Inferior parietal cortex (tissue), 1 donor: ENCODE measurements around the gene FLNC.

ENCODE experiments used
- DNase-seq: peaks from one replicate; pipeline ENCODE4 v3.0.0-alpha.2; 2016; ENCODE audit errors: extremely low spot score

Gene FLNC, protein sequence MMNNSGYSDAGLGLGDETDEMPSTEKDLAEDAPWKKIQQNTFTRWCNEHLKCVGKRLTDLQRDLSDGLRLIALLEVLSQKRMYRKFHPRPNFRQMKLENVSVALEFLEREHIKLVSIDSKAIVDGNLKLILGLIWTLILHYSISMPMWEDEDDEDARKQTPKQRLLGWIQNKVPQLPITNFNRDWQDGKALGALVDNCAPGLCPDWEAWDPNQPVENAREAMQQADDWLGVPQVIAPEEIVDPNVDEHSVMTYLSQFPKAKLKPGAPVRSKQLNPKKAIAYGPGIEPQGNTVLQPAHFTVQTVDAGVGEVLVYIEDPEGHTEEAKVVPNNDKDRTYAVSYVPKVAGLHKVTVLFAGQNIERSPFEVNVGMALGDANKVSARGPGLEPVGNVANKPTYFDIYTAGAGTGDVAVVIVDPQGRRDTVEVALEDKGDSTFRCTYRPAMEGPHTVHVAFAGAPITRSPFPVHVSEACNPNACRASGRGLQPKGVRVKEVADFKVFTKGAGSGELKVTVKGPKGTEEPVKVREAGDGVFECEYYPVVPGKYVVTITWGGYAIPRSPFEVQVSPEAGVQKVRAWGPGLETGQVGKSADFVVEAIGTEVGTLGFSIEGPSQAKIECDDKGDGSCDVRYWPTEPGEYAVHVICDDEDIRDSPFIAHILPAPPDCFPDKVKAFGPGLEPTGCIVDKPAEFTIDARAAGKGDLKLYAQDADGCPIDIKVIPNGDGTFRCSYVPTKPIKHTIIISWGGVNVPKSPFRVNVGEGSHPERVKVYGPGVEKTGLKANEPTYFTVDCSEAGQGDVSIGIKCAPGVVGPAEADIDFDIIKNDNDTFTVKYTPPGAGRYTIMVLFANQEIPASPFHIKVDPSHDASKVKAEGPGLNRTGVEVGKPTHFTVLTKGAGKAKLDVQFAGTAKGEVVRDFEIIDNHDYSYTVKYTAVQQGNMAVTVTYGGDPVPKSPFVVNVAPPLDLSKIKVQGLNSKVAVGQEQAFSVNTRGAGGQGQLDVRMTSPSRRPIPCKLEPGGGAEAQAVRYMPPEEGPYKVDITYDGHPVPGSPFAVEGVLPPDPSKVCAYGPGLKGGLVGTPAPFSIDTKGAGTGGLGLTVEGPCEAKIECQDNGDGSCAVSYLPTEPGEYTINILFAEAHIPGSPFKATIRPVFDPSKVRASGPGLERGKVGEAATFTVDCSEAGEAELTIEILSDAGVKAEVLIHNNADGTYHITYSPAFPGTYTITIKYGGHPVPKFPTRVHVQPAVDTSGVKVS (N-terminal part only)

DNA sequence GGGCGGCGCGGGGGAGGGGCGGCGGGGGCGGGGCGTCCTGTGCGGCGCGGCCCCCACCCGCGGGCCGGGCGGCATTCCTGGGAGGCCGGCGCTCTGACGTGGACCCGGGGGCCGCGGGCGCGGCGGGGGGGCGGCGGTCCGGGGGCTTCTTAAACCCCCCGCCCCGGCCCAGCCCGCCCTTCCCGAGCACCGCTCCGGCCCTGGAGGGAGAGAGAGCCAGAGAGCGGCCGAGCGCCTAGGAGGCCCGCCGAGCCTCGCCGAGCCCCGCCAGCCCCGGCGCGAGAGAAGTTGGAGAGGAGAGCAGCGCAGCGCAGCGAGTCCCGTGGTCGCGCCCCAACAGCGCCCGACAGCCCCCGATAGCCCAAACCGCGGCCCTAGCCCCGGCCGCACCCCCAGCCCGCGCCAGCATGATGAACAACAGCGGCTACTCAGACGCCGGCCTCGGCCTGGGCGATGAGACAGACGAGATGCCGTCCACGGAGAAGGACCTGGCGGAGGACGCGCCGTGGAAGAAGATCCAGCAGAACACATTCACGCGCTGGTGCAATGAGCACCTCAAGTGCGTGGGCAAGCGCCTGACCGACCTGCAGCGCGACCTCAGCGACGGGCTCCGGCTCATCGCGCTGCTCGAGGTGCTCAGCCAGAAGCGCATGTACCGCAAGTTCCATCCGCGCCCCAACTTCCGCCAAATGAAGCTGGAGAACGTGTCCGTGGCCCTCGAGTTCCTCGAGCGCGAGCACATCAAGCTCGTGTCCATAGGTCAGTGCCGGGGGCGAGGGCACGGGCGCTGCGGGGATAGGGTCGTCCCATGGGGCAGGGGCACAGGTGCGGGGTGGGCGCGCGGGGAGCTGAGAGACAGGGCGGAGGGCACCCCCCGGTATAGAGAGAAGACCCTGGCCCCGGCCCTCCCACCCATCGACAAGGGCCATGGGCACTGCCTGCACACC is at the start of gene FLNC:
Gene FLNC, plus strand, starts transcription at position 176 of the 947 bp plus-strand sequence. Its CDS starts 232 bp downstream, at position 408.
- no peak for DNase-seq

DNA sequence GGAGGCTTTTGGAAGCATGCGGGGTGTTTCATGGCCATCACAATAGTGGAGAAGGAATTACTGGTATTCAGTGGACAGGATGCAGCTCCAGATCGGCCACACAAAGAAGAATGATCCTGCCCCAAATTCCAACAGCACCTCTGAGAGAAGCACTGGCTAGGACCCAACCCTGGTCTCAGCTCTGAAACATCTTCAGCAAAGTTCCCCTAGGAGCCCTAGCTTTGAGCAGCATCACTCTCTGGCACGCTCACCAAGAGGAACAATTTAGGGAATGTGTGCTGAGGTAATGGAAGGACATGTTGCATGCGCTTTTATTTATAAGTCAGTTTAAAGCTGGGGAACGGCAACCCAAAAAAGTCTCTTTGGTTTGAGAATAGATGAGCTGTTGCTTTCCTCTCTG is 49.1 kb upstream of the FLNC start:
- no peak for DNase-seq

DNA sequence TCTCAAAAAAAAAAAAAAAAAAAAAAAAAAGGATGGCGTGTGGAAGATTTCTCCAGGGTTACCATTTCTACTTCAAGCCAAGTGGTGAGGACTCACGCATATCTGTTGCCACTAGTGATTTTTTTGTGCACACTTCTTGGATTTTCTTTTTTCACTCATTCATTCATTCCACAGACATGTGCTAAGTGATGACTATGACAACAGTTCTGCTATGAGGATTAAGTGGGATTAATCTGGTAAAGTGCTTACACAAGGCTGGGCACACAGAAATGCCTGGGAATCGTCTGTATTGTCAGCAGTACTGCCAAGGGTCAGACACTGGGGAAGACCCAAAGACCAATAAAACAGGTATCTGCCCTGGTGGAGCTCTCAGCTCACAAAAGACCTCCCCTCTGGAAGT is 48.4 kb upstream of the FLNC start:
- no peak for DNase-seq

DNA sequence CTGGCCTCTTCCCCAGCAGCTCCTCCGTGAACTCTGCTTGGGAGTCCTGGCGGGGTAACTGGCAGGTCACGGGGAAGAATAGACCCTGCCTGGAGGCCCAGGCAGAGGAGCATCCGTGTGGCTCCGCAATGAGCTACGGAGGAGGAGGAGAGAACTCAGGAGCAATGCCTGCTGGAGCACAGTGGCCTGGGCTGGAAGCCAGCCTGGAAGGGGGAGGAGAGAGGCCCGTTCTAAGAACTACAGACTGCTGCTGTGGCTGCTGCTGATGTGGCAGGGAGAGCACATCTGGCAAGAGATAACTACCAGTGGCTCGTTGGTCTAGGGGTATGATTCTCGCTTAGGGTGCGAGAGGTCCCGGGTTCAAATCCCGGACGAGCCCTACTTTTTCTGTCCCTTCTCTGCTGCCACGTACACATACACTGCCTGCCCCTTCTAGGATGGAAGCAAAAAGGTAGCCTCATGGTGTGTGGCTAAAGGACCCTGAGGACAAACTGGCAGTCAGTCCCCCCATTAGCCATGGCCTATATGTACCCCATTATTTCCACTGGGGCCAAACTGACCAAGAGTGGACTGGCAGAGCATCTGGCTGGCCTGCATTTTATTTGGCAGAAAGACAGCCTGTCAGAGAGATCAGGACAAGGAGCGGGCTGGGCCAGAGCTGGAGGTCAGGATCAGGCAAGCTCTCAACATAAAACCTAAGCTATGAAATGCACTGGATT is 46.9 kb upstream of the FLNC start:
- DNase-seq = peak; percentile 66

DNA sequence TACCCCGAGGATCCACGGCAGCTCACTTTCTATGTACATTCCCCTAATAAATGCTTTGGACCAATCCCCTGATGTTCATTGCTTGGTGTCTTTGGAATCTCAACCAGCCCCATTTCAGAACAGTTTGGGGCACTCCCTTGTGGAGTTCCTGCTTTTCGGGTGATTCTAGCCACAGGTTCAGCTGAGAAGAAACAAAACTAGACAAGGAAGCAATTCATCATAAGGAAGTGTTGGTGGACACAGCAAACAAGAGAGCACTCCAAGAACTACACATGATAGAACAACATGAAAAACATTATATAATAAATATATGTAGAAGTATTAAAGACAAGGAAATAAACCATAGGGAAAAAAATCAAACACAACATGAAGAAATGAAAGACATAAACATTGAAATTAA is 44.5 kb upstream of the FLNC start:
- DNase-seq = no peak

DNA sequence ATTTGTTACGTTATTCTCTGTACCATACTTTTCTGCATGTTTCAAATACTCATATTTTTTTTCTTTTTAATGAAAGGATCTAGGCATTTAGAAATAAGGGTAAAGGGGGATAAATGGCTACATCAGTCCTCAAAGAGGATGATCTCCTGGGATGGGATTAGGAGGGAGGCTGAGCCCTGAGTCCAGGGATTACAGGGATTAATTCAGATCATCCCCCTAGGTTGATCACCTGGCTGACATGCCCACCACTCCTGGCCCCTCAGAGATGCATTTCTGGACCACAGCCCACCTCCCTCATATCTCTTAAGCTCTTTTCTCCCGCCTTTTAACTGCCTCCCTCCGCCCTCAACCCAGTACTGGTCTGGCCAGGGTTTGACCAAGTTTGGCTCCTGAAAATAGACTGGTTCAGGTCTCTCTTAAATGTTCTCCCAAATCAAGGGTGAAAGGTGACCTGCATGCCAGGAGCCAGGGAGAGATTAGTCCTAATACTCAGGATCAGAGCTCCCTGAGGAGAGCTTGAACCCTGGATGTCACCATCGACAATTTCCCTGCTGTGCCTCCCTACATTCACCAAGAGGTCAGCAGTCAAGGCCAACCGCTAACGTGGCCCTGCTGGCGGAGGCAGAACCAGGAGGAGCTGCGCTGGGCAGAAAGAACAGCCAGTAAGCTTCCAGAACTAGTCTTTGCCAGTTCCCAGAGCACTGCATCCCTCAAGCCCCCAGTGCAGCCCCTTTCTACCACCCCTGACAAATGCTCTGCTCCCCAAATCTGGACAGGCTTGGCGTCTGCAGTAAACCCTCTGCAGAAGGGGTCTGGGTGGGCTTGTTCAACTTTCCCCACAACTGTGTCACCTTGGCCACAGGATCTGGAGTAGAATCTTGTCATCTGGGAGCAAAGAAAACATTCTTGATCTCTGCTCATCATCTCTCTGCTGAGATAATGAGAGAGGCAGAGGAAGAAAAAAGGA is 41.5 kb upstream of the FLNC start:
- DNase-seq = no peak

DNA sequence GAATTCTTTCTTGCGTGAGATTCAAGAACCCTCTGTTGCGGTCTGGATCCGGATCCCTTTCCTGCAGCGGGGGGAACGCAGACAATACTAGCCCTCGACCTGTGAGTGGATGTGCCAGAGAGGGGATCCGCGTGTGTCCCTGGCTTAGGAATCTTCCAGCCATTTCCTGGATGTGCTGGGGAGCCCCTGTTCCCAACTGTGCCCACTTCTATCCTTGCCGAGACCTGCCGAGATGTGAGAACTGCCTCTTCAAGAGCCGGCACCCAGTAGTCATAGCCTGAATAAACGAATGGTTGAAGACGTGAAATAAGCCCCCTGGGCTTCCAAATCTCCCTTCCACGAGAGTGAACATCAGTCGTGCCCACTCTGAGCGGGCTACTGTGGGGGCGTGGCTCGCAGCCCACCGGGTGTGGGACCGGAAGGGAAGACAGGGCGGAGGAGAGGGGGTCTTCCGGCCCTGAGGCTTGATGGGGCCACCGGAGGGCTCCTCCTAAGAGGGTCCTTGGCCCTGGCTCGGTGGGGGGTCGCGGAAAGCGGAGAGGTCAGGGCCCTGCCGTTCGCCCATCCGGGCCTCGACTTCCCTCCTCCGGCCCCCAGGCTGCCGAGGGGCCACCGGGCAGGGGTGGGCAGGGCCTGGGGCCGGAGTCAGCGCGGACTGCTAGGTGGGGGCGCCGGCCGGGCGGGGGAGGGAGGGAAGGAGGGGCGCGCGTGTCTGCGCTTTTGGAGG is 39.7 kb upstream of the FLNC start:
- no peak for DNase-seq

DNA sequence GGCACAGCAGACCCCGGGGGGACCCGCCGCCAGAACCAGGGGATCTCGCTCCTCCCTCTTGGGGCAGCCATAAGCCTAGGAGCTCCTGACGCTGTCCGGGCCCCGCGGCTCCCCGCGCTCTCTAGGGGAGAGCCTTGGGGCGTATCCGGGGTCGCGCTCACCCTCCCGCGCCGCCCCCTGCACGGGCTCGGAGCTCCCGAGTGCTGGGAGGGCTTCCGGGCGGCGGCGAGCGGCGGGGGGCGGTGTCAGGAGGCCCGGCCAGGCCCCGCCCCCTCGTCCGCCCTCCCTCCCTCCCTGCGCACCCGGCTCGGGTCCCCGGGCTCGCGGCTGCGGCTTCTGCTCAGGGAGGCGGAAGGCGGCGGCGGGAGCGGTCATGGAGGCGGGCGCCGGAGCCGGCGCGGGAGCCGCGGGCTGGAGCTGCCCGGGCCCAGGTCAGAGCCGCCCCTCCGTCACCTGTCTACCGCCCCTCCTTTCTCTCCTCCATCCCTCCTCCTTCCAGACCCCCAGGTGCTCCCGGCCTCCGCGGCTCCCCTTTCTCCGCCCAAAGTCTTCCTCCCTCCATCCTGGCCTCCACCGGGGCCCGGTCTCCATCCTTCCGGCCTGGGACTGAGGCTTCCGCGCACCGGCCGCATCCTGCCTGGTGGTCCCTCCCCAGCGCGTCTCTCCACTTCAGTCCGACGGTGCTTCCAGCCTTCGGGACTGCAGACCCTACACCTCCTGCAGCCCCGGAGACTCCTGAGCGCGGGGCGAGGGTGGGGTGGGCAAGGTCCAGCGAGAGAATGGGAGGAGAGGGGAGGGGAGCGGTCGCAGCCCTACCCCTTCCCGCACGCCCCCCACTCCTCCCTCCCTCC is 38.9 kb upstream of the FLNC start, which contains the start of gene CCDC136:
Gene CCDC136, plus strand, starts transcription at position 848 of the 851 bp plus-strand sequence. CDS start 444 bp downstream, outside the sequence.
- peak; percentile 56 for DNase-seq

DNA sequence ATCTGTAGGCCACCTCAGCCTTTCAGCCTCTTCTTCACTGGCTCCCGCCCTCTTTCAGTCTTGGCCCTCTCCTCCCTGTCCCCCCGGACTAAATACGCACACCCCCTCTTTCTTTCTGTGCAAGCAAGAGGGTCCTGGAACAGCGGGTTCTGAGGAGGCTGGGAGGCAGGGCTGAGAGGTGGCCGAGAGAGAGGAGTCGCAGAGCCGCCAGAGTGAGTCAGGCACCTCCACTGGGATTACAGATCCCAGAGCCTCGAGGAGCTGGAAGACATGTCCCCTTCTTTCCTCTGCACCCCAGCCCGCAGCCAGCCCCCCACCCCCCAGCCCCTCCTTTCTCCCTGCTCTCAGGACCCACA is 38.3 kb upstream of the FLNC start:
- no peak for DNase-seq

DNA sequence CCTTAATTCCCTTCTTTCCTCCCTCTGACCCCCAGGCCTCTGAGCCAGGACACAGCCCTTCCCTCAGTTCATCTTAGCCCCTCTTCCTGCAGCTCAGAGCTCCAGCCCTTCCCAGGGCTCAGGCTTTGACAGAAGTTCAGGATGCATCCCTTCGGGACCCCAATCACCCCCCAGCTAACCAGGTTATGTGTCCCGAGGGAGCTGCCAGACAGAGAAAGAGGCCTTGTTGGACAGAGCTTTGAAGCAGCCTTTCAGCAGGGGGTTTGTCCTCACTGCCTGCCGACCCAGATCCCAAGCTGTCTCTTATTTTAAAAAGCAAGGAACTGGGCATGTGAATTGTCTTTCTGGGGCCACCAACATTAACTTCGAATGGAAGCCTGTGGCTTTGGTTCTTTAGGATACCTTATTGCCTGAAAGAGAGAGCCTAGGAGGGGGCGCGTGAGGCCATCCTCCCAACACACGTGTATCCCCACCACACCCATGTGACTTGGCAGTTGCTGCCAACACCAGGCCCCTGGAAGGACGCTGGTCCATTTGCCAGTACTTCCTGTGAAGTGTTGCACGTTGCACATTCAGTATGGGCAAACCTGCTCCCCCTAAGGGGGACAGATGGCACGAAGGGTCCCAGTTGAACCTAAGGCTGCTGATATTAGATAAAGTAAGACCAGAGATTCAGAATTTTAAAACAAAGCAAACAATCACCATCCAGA is 37.6 kb upstream of the FLNC start:
- DNase-seq = peak; percentile 22

DNA sequence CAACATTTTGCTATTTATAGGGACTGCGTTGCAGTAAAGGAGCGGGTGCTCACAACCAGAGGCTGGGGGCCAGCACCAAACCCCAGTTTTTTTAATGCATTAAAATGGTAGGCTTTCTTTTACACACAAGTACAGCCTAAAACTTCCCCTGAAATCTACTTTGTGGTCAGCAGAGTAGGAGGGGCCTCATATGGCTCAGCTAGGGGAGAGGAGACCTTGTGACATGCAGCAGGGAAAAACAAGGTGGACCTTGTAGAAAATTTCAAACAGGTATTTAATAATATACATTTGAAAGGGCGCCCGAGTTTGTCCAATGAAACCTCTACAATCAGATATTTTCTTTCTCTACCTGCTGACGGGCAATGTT is 37.0 kb upstream of the FLNC start:
- no peak for DNase-seq

DNA sequence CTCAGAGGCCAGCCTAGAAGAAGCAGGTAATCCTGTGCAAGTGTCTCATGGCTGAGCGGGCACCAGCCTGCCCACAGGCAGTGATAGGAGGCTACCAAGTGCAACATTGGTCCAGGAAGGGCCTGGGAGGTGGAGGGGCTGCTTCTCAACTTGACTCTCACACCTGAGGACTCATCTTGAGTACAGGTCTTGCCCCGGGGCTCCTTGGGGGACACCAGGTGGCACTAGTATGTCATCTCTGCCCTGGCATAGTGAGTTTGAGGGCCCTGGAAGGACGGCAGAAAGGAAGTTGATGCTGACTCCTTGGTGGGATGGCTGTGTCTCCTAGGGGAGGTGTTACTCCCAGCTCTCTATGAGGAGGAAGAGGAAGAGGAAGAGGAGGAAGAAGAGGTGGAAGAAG is 36.2 kb upstream of the FLNC start:
- no peak for DNase-seq

DNA sequence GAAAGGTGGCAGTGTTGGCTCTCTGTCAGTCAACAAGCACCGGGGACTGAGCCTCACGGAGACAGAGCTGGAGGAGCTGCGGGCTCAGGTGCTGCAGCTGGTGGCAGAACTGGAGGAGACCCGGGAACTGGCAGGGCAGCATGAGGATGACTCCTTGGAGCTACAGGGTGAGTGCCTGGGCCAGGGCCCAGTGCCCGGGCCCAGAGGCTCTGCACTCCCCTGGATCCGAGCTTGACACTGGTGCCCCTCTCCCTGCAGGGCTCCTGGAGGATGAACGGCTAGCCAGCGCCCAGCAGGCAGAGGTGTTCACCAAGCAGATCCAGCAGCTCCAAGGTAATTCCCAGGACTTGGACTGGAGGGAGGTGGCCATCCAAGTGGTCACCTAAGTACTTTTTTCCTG is 35.8 kb upstream of the FLNC start:
- no peak for DNase-seq

DNA sequence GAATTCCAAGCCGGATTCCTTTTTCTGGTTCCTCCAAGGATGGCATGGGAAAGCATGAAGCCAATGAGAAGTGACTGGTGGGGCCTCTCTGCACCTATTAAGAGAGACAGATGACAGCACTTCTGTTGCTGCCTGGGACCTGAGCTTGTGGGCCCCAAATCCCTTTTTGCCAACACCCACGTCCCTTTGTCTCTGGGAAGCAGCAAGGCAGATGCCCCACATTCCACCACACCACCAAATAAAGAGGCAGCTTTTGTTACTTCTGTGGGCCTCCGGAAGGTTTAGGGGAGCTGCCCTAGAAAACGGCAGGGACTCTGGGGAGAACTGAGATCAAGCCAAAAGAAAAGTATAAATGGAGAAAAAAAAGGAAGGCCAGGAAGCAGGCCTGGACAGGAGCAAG is 35.1 kb upstream of the FLNC start:
- DNase-seq = no peak

DNA sequence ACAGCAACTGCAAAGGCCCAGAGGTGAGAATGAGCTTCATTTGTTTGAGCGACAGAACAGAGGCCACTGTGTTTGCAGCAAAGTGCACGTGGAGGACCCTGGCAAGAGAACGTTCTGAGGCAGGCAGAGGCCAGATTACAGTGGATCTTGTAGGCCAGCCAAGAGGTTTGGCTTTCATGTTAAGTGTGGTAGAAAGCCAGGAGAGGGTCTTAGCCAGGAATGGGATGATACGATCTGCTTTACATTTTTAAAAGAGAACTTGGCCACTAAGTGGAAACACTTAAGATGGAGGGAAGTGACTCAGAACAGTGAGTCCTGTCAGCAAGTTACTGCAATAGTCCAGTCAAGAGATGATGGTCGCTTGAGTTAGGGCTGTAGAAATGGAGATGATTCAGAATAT is 33.9 kb upstream of the FLNC start:
- no peak for DNase-seq

DNA sequence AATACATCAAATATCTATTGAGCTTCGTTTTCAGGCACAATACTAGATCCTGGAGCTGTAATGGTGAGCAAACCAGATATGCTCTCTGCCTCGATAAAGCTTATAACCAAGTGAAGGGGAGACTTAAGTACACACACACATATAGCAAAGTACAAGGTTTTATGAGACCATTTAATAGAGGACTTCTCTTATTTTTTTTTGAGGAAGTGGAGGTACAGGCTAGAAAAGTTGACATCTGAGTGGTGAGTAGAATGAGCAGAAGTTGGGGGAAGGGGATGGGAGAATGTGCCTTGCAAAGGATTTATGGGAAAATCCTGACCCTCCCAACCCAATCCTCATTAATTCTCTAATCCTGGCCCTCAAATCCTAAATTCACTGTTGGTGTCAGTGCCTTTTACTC is 30.8 kb upstream of the FLNC start:
- no peak for DNase-seq

DNA sequence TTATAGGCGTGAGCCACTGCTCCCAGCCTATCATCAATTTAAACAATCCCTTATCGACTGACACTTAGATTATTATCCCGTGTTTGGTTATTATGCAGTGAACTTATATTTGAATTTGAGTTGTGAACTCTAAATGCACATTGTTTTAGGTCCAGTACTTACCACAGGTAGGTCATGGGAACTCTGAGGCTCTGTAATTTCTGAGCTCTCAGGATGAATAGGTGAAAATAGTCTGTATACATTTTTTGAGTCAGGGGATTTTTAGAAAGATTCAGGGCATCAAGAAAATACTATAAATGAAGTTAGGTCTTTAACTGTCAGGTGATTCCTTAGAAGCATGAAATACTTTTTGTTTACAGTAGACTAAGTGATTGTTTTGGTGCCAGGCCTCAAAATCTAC is 29.6 kb upstream of the FLNC start:
- no peak for DNase-seq
